ENCODE measurements around the gene WNT9B.

WNT9B gene

DNA sequence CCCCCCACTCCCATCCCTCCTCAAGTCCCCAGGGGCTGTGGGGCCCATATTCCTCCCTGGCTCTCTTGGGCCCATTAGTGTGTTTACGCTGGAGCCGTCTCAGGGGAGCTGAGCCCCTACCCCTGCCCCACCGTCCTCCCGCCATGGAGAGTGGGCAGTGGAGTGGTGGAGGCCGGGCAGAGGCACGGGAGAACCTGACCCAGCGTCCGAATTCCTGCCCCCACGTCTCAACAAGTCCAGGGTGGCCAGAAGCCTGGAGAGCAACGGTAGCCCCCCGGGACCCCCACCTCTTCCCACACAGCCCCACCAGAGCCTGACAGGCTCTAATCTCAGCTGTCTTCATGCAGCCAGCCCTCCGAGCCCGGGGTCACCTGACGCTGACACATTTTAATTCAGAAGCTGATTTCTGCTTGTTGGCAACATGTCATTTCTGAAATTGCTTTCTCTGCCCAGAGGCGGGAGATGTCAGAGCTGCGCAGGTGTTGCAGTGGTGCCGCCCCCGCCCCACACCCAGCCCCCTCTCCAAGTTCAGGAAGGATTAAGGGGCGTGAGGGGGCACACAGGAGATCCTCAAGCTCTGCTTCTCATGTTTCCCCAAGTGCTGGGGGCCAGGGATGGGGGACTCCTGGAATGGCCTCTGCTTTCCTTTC is 32.6 kb downstream of the WNT9B start:
- DNase-seq: no peak

- DNase-seq: no peak
Measured at GRCh38 chr17:46884552-46884951, 33.2 kb downstream of the WNT9B start.

DNA sequence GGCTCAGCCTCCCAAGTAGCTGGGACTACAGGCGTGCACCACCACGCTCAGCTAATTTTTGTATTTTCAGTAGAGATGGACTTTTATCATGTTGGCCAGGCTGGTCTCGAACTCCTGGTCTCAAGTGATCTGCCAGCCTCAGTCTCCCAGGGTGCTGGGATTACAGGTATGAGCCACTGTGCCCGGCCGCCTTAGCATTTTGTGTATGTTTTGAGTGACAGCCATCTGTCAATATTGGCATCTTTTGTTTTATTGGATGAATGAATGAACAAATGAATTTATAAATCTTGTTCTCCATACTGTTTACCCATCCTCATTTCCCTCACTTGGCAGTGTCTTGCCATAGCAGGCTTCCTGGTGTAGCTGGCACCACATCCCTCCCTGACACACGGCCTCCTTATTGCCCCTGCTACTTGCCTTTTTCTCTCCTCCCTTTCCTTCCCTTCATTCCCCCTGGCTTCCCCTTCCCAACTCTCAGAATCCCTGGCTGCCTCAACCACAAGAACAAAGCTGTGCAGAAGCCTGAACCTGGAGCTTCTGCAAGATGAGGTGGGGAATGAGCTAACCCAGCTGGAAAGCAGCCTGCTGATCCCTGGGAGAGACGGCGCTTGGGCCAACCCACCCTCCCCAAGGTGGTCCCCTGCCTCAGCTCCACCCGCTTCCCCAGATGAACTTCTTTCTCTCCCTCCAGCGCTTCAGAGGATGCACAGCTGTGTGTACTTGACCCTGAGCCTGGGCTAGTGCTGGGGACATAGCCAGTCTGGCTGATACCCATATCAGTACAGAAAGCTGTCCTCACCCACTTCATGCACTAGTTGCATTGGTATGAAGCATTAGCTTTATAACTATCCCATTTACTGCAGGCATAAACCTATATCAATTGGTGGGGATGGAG is 34.3 kb downstream of the WNT9B start:
- DNase-seq: no peak

- no peak for DNase-seq
Measured at GRCh38 chr17:46886310-46886663, 34.9 kb downstream of the WNT9B start.

DNA sequence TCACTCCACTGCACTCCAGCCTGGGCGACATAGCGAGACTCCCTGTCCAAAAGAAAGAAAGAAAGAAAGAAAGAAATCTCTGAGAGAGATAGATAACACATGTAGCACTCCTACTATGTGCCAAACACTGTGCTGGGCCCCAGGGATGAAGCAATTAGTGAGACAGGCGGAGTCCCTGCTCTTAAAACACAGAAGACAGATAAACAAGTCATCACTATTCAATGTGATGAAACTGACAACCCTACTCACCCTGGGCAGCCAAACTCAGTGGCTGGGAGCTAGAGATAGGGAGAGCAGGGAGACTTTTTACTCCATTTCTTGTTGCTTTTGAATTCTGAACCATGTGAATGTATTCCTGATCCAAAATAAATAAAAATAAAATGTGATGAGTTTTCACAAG is 36.3 kb downstream of the WNT9B start:
- no peak for DNase-seq

DNA sequence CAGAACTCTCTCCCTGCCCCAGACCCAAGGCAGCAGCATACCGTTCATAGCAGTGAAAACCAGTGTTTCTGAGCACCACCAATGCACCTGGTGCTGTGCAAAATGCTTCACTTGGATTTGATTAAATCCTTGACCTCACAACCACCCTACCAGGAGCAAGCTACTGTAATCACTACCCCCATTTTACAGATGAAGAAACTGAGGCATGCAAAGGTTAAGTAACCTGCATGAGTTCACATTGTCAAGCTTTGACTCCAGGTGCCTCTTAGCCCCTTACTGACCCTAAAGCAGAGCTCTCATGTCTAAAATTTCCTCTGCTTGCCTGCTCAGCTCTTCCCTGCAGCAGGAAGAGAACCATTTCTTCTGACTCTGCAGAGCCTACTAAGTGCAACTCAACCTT is 37.3 kb downstream of the WNT9B start:
- no peak for DNase-seq

DNA sequence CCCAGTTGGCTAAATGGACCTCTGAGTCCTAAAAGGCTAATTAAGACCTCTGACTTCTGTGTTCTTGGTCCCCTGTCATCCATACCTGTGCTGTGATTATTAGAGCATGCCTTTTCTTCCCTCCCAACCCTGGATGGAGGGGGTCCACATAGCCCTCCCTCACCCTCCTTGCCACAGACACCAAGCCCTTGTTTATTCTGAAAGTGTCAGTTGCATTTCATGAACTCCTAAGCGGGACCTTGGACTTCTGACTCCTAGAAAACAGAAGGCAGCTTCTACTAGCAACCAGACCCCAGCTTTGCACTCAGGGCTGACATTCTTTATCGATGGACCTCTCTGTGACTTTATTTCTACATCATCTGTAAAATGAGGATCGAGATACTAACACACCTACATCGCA is 38.1 kb downstream of the WNT9B start:
- DNase-seq: no peak

DNA sequence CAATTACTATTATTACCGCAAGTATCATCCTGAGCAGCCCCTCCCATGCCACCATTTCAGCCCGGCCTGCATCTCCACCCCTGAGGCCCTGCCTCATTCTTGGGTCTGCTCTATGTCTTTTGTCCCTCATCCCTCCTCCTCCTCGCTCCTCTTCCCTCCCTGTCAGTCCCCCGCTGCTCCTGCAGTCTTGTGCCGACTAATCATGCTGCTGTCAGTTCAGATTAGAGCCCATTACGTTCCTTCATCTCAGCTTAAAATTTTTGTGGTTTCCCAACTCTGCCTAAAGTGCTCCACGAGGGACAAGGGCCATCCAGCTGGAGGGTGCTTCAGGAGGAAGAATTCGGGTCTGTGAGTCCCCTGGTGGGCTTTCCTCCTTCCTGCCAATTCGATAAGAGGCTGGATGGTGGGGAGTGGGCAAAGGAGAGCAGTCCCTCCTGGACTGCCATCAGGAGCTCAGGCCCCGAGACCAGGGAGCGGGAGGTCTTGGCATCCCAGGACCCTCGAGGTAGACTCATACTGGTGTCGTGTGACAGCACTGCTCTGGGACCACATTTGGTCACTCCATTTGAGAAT is 38.7 kb downstream of the WNT9B start:
- DNase-seq: no peak

- no peak for DNase-seq
Measured at GRCh38 chr17:46890638-46891037, 39.3 kb downstream of the WNT9B start.

- DNase-seq: no peak
Measured at GRCh38 chr17:46892192-46892703, 40.9 kb downstream of the WNT9B start.

DNA sequence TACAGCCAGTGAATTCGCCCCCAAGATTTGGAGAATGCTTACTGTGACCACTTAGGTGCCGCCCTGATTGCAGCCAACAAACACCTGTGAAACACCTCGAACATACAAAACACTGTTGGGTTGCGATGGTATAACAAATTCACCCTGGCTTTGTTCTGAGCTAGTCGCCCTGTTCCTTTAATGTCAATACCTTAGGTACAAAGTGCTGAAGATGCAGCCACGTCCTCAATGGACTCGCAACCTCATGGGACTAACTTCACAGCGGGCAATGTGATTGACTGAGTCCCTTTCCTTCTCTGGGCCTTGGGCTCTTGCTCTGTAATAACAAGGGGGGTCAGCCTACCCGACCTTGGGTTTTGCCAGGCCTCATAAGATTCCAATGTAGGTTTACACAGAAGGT is 42.6 kb downstream of the WNT9B start:
- DNase-seq: no peak

DNA sequence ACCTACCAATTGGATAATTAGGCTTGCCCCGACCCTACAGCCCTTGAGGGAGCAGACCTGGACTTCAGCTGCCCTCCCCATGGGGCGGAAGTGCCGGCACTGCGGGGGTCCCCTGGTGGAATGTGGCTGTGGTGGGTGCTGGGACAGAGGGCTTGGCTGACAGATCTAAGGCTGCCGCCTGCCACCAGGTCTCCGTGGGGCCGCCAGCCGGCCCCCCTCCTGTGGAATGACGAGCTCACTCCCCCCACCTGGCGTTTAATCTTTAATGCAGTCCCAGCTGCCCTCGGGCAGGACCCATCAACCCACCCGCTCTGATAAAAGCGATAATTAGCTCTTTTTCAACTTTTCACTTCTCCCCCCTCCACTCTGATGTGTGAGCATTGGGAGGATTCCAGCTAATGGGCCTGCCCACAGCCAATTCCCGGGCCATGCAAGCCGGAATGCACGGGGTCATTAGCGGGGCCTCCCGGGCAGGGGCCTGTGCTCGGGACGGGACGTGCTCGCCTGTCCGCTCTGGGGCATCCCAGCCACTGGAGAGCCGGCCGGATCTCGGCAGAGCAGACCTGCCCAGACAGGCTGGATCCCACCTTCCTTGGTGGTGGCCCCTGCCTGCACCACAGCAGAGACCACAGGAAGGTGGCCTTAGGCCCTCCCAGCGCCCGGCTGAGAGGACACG is 43.2 kb downstream of the WNT9B start:
- DNase-seq: no peak

DNA sequence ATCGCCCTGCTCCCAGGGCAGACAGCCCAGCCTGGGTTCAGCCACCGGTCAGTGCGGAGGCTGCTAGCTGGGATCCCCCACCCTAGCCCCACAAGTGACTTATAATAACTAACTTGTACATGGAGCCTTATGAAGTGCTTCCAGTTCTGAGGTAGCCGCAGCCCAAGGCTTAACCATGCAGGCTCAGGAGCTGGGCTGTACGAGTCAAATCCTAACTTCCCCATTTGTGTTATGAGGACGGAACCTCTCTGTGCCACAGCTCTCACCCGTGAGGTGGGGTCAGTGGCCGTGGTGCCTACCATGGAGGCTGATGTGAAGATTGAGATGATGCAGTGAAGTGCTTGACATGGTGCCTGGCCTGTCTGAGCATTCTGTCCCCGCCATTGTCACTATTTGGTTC is 43.8 kb downstream of the WNT9B start:
- DNase-seq: no peak

GRCh38 chr17:46896991-46897390 is 45.6 kb downstream of the WNT9B start:
- no peak for DNase-seq

DNA sequence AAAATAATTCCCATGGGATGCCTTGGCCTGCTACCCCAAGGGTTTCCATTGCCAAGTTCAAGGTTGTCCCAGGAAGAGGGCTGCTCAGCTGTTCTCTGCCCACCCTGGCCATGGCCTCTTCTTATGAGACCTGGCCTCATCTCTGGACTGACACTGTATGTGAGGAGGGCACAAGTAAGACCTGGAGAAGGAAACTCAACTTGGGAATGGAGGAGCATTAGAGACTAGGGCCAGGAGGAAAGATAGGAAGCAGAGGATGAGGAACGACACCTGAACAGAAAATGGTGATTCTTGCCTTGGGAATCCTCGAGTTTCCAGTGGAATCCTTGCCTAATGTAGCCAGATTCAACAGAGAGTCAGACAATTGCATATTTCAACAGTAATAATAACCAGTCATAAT is 47.0 kb downstream of the WNT9B start:
- no peak for DNase-seq

DNA sequence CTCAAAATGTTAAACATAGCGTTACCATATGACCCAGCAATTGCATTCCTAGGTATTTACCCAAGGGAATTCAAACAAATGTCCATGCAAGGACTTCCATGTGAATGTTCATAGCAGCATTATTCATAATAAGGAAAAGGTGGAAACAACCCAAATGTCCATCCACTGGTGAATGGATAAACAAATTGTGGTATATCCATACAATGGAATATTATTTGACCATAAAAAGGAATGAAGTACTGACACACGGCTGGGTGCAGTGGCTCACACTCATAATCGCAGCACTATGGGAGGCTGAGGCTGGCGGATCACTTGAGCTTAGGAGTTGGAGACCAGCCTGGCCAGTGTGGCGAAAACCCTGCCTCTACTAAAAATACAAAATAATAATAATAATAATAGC is 47.5 kb downstream of the WNT9B start:
- no peak for DNase-seq

DNA sequence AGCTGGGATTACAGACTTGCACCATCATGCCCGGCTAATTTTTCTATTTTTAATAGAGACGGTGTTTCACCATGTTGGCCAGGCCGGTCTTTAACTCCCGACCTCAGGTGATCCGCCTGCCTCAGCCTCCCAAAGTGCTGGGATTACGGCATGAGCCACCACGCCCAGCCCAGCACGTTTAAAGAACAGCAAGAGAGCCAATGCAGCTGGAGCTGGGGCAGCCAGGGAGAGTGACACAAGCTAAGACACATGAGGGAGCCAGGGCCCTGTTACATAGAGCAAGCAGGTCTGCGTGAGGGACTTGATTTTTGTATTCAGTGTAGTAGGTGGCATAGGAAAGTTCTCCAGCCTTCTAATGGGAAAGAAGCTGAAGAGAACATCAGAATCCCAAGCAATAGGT is 49.9 kb downstream of the WNT9B start:
- no peak for DNase-seq

GRCh38 chr17:46903762-46904672 is 52.6 kb downstream of the WNT9B start:
- DNase-seq: no peak

DNA sequence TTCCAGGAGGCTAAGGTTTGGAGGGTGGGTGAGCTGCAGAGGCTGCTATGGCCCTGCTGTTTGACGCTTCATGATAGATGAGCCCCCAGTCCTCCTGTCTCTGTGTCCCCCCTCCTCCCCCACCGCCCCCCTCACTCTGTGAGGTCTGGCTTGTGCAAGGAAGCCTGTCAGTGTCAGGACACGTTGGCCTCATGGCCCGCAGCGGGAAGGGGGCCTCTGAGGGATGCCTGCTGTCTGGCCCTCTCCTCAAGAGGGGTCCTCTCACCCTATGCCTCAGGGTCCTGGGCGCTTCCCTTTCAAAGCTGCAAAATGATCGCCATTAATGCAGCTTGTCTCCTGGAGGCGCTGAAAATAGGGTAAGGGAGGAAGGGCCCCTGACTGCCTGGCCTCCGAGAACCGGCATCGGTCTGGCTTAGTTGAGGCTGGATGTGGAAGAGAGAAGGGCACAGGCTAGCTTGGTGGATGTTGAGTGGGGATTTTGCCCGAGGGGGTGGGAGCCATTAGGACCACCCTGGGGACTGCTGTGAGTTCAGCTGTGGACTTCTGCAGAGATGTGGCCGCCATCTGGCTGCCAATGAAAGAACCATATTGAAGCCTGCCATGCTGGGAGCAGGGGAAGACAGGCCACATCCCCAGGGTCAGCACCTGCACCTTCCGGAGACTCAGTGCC is 56.8 kb downstream of the WNT9B start:
- no peak for DNase-seq

DNA sequence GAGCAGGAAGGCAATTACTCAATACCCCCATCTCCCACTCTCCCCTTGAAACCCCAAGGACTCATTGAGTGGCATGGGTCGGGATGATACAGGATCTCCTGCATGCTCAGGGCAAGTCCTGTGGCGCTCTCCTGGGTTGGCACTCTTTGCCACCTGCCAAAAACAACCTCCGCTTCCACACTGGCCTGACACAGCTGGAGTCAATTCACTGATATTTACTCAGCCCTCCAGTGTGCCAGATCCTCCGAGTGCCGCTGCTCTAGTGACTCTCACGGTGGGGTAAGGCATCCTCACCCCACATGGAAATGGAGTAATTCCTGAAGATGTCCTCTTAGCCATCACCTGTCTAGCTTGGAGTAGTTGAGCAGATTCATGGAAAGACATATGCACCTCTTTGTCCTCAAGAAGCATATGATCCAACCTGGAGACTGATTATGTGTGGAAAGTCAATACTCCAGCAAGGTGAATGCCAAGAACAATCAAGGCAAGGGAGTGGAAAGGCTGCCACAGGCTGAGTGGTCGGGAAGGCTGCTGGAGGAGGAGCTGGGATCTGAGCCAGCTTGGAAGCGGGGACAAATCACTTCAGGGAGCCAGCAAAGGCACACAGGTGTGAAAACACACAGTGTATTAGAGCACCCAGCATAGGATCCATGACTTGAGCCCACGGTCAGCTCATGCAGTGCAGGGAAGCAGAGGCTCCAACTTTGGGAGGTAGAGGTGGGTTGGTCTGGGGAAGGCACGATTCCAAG is 59.0 kb downstream of the WNT9B start:
- no peak for DNase-seq

DNA sequence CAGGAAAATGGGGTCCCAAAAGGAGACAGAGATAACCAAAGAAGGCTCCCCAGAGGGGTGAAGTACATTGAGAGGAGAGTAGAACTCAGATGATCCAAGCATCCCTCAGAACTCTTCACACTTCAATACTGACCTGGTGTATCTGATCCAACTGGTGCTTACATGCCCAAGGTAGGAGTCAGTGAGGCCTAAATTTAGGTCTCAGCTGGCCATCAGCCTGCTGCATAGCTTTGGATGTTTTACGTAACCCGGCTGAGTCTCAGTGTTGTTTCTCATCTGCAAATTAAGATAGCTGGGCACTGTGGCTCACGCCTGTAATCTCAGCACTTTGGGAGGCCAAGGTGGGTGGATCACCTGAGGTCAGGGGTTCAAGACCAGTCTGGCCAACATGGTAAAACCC is 59.9 kb downstream of the WNT9B start:
- DNase-seq: no peak

All from T-helper 1 cell (primary cell).